Muscle of arm (tissue), 12 donors: ENCODE results near the gene CCDC141. TPM values are rescaled to one million over a fixed set of nuclear protein-coding genes. Genes with fewer than 3 reads are reported as not detected.

Source experiments
- polyA plus RNA-seq, 12 donors: library from polyadenylated mRNA; unstranded; fragments of 120-200 nt; gene quantifications; one replicate each; pipeline ENCODE4 v1.2.1, GENCODE V29; 2013; ENCODE audit not compliant: insufficient read length in 12 of 12

The CCDC141 gene
- polyA plus RNA-seq, 12 donors = 20.9 to 82.6 (median 69.1) TPM; not detected in 1

Other genes with a start within 250 kb of the CCDC141 start
- 100 to 1,000 TPM; 103 to 452 (median 237) TPM for gene TTN, start 242.7 kb downstream of the CCDC141 start, polyA plus RNA-seq
- 10 to 100 TPM in 11 of 12 donors, not detected in 1; 20.9 to 44.9 (median 39.1) TPM for gene SESTD1, start 214.7 kb upstream of the CCDC141 start, polyA plus RNA-seq